HG03039 (cell line): ENCODE measurements around the gene PSAP.

ENCODE experiments used
- ATAC-seq: cut with Tn5 transposase; IDR thresholded peaks from one replicate; pipeline ENCODE4 v1.9.1; 2021; ENCODE audit warnings: mild to moderate bottlenecking, moderate library complexity; ENCODE audit not compliant: unreplicated experiment

The PSAP gene

DNA sequence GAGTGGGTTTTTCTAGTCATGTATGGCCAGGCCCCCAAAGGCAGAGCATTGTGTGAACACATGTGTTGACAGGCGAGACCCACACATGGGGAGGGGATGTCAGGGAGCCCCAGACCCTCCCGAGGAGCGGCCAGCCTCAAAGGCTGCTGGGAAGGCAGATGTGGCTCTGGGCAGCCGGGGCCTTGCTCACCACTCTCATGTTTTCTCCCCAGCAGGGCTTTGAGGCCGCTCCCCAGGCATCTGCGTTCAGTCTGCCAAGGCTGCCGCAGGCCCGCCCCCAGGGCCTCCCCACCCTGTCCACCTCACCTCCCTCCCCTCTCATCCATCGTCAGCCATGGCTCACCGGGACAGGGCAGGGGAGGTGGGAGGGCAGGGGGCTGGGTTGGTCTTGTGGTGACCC, 61.2 kb downstream of the PSAP start:
- no peak for ATAC-seq

- ATAC-seq = no peak
These were observed 62.1 kb downstream of the PSAP start for GRCh38 chr10:71788954-71789353.

GRCh38 chr10:71784679-71785272, 66.3 kb downstream of the PSAP start:
- no peak for ATAC-seq

GRCh38 chr10:71783917-71784678, 67.0 kb downstream of the PSAP start:
- ATAC-seq = no peak

DNA sequence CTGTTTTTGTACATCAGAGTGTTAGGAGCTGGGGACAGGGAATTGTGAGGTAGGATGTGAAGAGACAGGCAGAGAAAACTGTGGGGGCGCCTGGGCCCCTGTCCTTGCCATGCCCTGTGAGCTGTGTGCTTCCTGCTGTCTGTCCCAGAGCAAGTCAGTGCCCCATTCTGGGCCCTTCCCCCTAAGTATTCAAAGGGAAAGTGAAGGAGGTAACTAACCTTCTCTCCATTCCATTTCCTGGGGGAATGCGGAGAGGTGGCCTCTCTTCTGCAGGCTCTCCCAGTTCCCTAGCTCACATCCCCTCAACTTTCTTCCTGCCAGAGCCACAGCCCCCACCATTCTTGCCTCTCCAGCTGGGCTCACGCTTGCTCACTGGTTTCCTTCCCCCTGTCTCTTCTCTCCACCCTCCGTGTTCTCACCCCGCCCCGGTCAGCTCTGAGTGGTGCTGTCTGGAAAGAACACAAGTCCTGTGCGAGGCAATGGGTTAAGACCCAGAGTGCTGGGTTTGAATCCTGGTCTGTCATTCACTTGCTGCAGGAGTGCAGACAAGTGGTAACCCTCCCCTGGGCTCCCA, 68.0 kb downstream of the PSAP start:
- no peak for ATAC-seq

GRCh38 chr10:71782221-71782916, 68.7 kb downstream of the PSAP start:
- no peak for ATAC-seq

GRCh38 chr10:71780719-71781118, 70.3 kb downstream of the PSAP start:
- ATAC-seq = no peak

DNA sequence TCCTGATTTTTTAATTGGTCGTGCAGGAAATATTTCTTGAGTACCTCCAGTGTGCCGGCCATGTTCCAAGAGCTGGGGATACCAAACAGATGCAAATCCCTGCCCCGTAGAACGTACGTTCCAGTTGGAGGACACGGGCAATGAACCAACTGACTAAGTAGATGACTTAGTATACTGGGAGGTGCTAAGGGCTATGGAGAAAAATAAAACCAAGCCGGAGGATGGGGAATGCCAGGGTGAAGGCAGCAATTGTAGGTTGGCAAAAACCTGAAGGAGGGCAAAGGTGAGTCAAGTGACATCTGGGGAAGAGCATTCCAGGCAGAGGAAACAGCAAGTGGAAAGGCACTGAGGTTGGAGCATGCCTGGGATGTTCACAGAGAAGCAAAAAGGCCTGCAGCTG, 70.9 kb downstream of the PSAP start:
- no peak for ATAC-seq

DNA sequence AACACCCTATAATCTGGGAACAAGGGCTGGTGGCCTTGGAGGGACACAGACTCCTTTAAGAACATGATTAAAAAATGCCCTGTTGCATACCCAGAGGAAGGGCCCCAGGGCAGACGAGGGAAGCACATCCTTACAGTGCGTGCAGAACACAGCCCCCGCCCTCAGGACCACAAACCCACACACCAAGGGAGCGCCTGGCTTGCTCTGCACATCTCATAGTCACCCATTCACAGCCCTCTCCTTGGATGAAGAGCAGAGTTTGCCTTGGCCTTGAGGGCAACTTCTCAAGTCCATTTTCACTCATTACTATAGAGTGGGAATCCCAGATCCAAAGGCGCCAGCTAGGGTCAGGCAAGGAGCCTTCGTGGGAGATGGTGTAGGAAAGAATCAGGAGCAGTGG, 71.4 kb downstream of the PSAP start:
- no peak for ATAC-seq

- no peak for ATAC-seq
These were observed 72.8 kb downstream of the PSAP start for GRCh38 chr10:71778071-71778825.

DNA sequence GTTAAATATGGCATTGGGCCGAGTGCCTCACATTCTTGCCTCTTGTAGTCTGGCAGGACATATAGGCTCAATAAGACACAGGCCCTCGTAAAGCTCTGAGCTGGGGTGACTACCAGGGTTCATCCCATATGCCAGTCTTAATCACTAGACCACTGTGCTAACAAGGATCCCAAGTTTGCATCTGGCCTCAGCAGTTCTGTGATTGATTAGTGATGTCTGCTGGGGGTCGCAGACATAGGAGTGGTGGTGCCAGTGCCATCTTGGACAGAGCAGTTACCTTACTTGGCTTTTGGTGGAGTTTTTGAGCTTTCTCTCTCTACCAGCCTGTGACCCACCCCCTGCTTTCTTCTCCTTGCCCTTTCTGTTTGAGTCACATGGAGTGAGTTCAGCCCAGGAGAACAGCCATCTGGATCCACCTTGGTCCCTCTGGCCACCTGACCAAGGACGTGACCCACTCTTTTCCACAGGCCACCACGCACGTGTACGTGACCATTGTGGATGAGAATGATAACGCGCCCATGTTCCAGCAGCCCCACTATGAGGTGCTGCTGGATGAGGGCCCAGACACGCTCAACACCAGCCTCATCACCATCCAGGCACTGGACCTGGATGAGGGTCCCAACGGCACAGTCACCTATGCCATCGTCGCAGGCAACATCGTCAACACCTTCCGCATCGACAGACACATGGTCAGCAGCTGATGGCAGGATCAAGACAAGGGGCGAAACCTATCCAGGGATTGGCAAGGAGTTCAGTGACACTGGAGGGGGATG, 73.7 kb downstream of the PSAP start:
- ATAC-seq = no peak

DNA sequence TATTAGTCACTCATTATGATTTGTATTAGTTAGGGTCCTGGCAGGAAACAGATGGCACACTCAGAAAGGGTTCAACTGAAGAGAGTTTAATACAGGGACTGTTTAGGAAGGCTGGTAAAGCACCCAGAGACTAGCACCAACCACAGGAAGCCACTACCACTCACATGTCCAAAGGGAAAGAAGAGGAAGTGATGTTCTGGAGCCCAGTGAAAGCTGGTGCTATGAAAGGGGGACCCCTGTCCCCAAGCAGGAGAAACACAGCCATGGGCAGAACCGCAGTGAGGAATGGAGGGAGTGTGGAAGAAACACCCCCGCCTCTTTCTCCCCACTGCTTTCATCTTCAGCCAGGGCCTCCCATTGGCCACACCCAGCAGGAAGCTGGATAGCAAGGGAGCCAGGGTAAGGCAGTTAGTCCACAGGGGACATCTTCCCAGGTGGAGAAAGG, 74.5 kb downstream of the PSAP start:
- ATAC-seq = no peak

GRCh38 chr10:71774916-71775702, 75.9 kb downstream of the PSAP start:
- ATAC-seq = no peak

DNA sequence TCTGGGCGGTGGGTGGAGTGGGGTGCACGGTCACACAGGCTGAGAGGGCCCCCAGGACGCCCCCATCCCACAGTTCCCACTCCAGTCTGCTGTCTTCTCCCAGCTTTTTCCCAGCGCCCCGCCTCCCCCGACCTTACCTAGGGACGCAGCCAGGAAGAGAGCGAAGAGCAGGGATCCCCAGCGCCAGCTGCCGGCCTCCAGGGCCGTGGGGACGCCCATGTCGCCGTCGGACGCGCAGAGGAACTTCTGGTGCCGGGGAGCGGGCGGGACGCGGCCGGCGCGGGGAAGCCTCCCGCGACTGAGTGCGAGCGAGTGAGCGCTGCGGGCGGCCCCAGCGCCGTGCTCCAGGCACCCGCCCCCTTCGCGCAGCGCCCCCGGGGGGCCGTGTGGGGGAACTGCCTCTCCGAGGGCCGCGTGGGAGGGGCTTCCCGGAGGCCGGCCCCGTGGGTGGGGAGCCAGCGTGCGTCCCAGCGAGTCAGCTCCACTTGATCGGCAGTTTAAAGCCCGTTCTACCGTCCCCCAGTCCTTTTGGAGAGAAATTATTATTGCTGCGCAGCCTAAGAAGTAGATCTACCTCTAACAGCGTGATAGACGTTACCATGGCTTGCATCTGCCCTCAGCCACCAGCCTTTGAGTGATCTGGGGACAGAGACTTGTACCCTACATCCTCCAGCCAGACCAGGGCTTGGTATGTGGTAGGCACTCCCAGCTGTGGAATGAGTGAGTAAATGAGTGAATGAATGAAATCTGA, 77.7 kb downstream of the PSAP start, which contains the start of gene VSIR:
Gene VSIR (minus strand): TSS at position 300 of the 751 bp plus-strand sequence. CDS start 81 bp downstream, at position 219.
- ATAC-seq = peak; percentile 45

DNA sequence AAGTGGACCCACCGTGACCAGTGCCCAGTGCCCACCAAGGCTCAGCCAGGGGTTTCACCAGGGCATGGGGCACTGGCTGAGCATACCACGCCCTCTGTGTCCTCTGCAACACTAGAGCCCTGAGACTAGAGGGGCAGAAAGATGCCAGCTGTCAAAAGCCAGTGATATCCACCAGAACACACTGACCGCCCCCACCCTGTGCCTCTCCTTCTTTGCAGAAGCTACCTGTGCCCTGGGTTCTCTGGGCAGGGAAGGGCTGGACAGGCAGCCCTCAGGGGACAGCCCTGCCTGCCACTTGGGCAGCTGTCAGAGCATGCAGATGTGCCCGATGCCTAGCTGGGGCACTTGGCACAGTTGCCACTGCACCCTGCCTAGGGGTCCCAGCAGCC, 78.2 kb downstream of the PSAP start:
- no peak for ATAC-seq

GRCh38 chr10:71771821-71772617, 79.0 kb downstream of the PSAP start:
- no peak for ATAC-seq

GRCh38 chr10:71771204-71771603, 79.8 kb downstream of the PSAP start:
- ATAC-seq = no peak

DNA sequence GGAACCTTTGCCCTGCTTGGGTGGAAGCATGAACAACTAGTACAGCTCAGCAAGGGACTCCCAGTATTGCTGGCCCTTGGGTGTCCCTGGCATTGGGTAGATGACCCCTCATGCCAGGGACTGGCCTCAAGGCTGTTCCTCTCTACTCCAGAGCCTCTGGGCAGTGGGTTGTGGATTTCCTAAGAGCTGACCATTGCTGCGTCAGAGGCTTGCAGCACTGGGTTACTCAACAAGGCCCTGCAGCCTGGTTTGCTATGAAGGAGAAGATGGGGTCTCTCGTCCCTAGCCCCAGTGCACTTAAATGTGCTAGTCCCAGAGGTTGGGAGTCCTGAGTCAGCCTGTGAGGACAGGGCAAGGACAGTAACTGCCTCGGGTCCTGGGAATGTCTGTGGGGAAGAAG, 80.3 kb downstream of the PSAP start:
- ATAC-seq = no peak
